OCI-LY3 (cell line): ENCODE measurements around the gene ABCB9.

Experiments used
- CTCF ChIP-seq: fragments of 200-600, 300-600 bp; sonication (generic); IDR thresholded peaks from 2 replicates; pipeline ENCODE4 v1.5.1; 2014; ENCODE audit warnings: antibody characterized with exemption, low read length, low read depth
- EZH2phosphoT487 ChIP-seq: fragments of 200-600 bp; shearing (Covaris generic); IDR thresholded peaks from 2 replicates; pipeline ENCODE4 v1.6.1; 2018; ENCODE audit warnings: antibody characterized with exemption, mixed run types, low read depth

- TF ChIP-seq EZH2phosphoT487 = no peak
- TF ChIP-seq CTCF = no peak
Measured at GRCh38 chr12:123001464-123001863, 35.2 kb upstream of the ABCB9 start.
